GM12864 (cell line): ENCODE data around the gene RAB3IL1.

Experiments used
- DNase-seq: peaks from one replicate; pipeline ENCODE4 v3.0.0-alpha.2; 2011; ENCODE audit warnings: low read depth
- H3K4me3 ChIP-seq: 2 replicates; pipeline ENCODE4 v1.5.1; 2011; ENCODE audit warnings: mild to moderate bottlenecking, low read depth, low read length, control low read depth
- CTCF ChIP-seq: IDR thresholded peaks from 2 replicates; pipeline ENCODE4 v1.5.1; 2011; ENCODE audit warnings: low read depth, mild to moderate bottlenecking, moderate library complexity, low read length, control low read depth, inconsistent platforms; ENCODE audit errors: missing control alignments

RAB3IL1 gene

GRCh38 chr11:61880031-61880430, 37.3 kb downstream of the RAB3IL1 start:
- H3K4me3 ChIP-seq: no peak overlapping the region; the same call in none of the 2 replicates
- no peak for TF ChIP-seq CTCF
- no peak for DNase-seq

- DNase-seq: no peak
- H3K4me3 ChIP-seq: no peak overlapping the region
- TF ChIP-seq CTCF: no peak
Observed at GRCh38 chr11:61879152-61879551, 38.2 kb downstream of the RAB3IL1 start.

GRCh38 chr11:61875698-61876097, 41.7 kb downstream of the RAB3IL1 start:
- H3K4me3 ChIP-seq: no peak overlapping the region
- TF ChIP-seq CTCF: no peak
- DNase-seq: no peak

- no peak overlapping the region for H3K4me3 ChIP-seq
- no peak for DNase-seq
- no peak for TF ChIP-seq CTCF
Observed at GRCh38 chr11:61874853-61875252, 42.5 kb downstream of the RAB3IL1 start.

- TF ChIP-seq CTCF: no peak
- H3K4me3 ChIP-seq: no peak overlapping the region
- no peak for DNase-seq
Observed at GRCh38 chr11:61874377-61874809, 43.0 kb downstream of the RAB3IL1 start.

GRCh38 chr11:61873588-61874376, 43.6 kb downstream of the RAB3IL1 start:
- no peak overlapping the region for H3K4me3 ChIP-seq
- DNase-seq: no peak
- no peak for TF ChIP-seq CTCF
